Measurements from ENCODE around the gene OR6K2. TPM values are rescaled to one million over a fixed set of nuclear protein-coding genes. Genes with fewer than 3 reads are reported as not detected.

The OR6K2 gene
- total and polyA plus RNA-seq, 2 of the 4 experiments (the other 2 are of a cell fraction), result not detected

DNA sequence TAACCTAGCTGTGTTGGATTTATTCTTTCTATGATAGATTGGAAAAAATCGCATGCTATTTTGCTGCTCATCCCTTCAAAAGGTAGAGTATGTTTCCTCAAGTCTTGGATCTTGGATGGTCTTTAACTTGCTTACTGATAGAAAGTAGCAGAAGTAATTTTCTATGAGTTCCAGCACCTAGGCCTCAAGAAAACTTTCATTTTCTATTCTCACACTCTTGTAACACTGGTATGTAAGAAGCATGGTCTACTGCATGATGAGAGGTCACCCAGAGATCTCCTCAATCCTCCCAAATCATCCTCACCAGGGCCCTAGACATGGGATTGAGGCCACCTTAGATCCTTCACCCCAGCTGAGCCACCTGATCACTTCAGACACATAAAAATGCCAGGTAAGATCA, 21.2 kb downstream of the OR6K2 start:
- H4K91ac ChIP-seq (ENCODE audit: insufficient read depth, low read depth, low read length), result no peak overlapping the region
- no peak overlapping the region for H2BK15ac ChIP-seq (ENCODE audit: low read depth, low read length)
- TF ChIP-seq SMC3 (IDR thresholded peaks at IDR 0.05; ENCODE audit: low read depth, low read length), result no peak
- no peak for TF ChIP-seq MXI1 (IDR thresholded peaks at IDR 0.05; ENCODE audit: borderline replicate concordance, low read depth, low read length)
- no peak for TF ChIP-seq RFX5 (IDR thresholded peaks at IDR 0.05; ENCODE audit: low read depth, low read length)
- no peak for TF ChIP-seq NFE2L2 (IDR thresholded peaks at IDR 0.05; ENCODE audit: low read depth, low read length)
- no peak for TF ChIP-seq MAZ (IDR thresholded peaks at IDR 0.05; ENCODE audit: borderline replicate concordance, low read depth, low read length)
- no peak for TF ChIP-seq CEBPB (IDR thresholded peaks at IDR 0.05; ENCODE audit: low read depth, low read length)
- no peak overlapping the region for H3K18ac ChIP-seq (ENCODE audit: low read depth, low read length)
- H3K14ac ChIP-seq (replicated peaks; ENCODE audit: low read depth, low read length), result no peak overlapping the region
- H4K20me1 ChIP-seq (ENCODE audit: insufficient read depth, low read length), result no peaks in the 10 kb centered on the region
- intact Hi-C loops (cut with micrococcal nuclease) (no loop called here), dilution Hi-C loops (cut with HindIII; ENCODE audit: low sequenced_read_pairs, unreplicated experiment) (no loop called here), in situ Hi-C loops (cut with MboI; ENCODE audit: low sequenced_read_pairs) (no loop called here)
- H3K9me3 ChIP-seq (ENCODE audit: control insufficient read depth, insufficient read depth, low read length), result no peaks in the 10 kb centered on the region
- H3K4me2 ChIP-seq (ENCODE audit: low read depth, low read length), result no peak overlapping the region
- H3K56ac ChIP-seq (ENCODE audit: extremely low read depth, insufficient read depth, low read length), result no peak overlapping the region
- no peak for DNase-seq
- no peak overlapping the region for H2AK5ac ChIP-seq (ENCODE audit: low read depth, low read length)
- H3K27me3 ChIP-seq (ENCODE audit: control insufficient read depth, insufficient read depth, low read length), result no peaks in the 10 kb centered on the region
- no peak overlapping the region for H4K8ac ChIP-seq (ENCODE audit: low read depth in 2 of 2, low read length in 2 of 2)
- ChIA-PET CTCF (no interaction called here), POLR2A (ENCODE audit: unreplicated experiment) (no interaction called here)
- H3K9ac ChIP-seq (ENCODE audit: low read depth, low read length), result no peak overlapping the region
- H3K9me1 ChIP-seq (ENCODE audit: insufficient read depth, low read length), result no peaks in the 10 kb centered on the region
- H4K5ac ChIP-seq (ENCODE audit: low read depth, low read length), result no peak overlapping the region
- H2AFZ ChIP-seq (replicated peaks; ENCODE audit: low read length, poor library complexity), result no peak overlapping the region
- no peak overlapping the region for H3K27ac ChIP-seq (ENCODE audit: insufficient read depth, low read length)
- H3K4me3 ChIP-seq (ENCODE audit: insufficient read depth, low read depth, low read length), result no peak overlapping the region
- no peak overlapping the region for H2BK5ac ChIP-seq (ENCODE audit: low read depth, low read length, poor library complexity, severe bottlenecking)
- no peaks in the 10 kb centered on the region for H3K79me1 ChIP-seq (ENCODE audit: low read depth in 1 of 2, low read length in 2 of 2)
- H2BK120ac ChIP-seq (ENCODE audit: low read depth, low read length), result no peak overlapping the region
- no peaks in the 10 kb centered on the region for H3K36me3 ChIP-seq (ENCODE audit: control insufficient read depth, insufficient read depth, low read length)
- ATAC-seq (ENCODE audit: low read depth), result no peak
- H2AK9ac ChIP-seq (replicated peaks; ENCODE audit: low read depth, low read length, poor library complexity), result no peak overlapping the region
- no peak overlapping the region for H3K4ac ChIP-seq (ENCODE audit: low read depth, low read length)
- no peaks in the 10 kb centered on the region for H3K4me1 ChIP-seq (ENCODE audit: control insufficient read depth, insufficient read depth, low read length)
- BruUV-seq (replicated peaks), result no TSS peak
- H3K23ac ChIP-seq (ENCODE audit: low read depth, low read length), result no peak overlapping the region
- H2BK20ac ChIP-seq (ENCODE audit: low read depth, low read length), result no peak overlapping the region
- no CpG with 5 or more reads among the region's 1 CpG for WGBS, 2 experiments (ENCODE audit: extremely low coverage in 2 of 2, insufficient read length in 1 of 2)

Measured in IMR-90 (cell line).